ENCODE data around the gene RTN3.

RTN3 gene

DNA sequence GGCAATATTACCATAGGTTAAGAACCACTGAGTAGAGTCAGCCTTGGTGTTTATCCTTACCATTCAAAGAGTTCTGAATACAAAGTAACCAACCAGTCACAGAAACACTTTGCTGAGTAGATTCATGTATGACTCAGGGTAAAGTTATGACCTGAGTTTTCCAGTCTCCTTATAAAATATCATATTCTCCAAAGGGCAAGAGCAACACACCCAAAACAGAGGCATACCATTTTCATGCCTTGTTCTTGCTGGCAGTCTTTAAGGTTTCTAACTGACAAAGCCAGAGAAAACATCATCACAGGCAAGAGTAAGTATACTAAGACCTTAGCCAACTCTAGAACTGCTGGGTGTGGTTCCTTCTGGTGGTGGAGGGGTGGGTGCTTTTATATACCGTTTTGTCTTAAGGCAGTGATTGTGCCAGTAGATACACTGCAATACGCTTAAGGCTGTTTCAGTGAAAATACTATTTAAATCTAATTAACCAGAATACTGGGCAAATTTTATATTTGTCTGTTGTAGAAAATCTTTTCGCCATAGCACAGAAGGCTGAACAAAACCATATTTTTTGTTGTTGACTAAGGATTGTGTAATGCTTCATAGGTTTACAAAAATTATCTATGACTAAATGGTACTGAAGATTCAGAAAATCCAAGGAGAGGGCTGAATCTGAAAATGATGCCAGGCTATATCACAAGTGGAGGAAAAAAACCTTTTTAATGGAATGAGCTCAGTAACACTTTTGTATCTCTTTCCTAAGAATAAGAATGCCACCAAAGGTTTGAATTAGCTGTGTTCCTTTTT is 13.1 kb upstream of the RTN3 start:
- H3K4me1 ChIP-seq (ENCODE audit: control insufficient read depth, insufficient read depth, low read length) = peaks cover 65% of the 10 kb centered on the region

GRCh38 chr11:63670096-63670432 is 11.2 kb upstream of the RTN3 start:
- H3K4me1 ChIP-seq (ENCODE audit: control insufficient read depth, insufficient read depth, low read length) = peaks cover 58% of the 10 kb centered on the region
- no peaks in the 10 kb centered on the region for H3K9me3 ChIP-seq (replicated peaks; ENCODE audit: low read length)
- no peaks in the 10 kb centered on the region for H3K27me3 ChIP-seq (ENCODE audit: control insufficient read depth, insufficient read depth, low read length)
- H3K4me3 ChIP-seq (ENCODE audit: low read length) = peak overlapping the region; percentile 77
- peaks cover 5% of the 10 kb centered on the region for H3K36me3 ChIP-seq (ENCODE audit: insufficient read depth, low read length)
- H3K4me2 ChIP-seq (ENCODE audit: low read length) = peak overlapping the region; percentile 82
- H3K9ac ChIP-seq (ENCODE audit: low read depth, low read length) = peak overlapping the region; percentile 96

More for the DNA sequence above, 13.1 kb upstream of the RTN3 start:
- Histone ChIP-seq H3K36me3 (ENCODE audit: insufficient read depth, low read length) (peaks cover 5% of the 10 kb centered on the region), H3K27me3 (ENCODE audit: control insufficient read depth, insufficient read depth, low read length) (no peaks in the 10 kb centered on the region), H3K4me3 (ENCODE audit: low read length) (peak overlapping the region; percentile 46), H3K9ac (ENCODE audit: low read depth, low read length) (peak overlapping the region; percentile 49), H3K4me2 (ENCODE audit: low read length) (peak overlapping the region; percentile 82), H3K9me3 (replicated peaks; ENCODE audit: low read length) (no peaks in the 10 kb centered on the region)

DNA sequence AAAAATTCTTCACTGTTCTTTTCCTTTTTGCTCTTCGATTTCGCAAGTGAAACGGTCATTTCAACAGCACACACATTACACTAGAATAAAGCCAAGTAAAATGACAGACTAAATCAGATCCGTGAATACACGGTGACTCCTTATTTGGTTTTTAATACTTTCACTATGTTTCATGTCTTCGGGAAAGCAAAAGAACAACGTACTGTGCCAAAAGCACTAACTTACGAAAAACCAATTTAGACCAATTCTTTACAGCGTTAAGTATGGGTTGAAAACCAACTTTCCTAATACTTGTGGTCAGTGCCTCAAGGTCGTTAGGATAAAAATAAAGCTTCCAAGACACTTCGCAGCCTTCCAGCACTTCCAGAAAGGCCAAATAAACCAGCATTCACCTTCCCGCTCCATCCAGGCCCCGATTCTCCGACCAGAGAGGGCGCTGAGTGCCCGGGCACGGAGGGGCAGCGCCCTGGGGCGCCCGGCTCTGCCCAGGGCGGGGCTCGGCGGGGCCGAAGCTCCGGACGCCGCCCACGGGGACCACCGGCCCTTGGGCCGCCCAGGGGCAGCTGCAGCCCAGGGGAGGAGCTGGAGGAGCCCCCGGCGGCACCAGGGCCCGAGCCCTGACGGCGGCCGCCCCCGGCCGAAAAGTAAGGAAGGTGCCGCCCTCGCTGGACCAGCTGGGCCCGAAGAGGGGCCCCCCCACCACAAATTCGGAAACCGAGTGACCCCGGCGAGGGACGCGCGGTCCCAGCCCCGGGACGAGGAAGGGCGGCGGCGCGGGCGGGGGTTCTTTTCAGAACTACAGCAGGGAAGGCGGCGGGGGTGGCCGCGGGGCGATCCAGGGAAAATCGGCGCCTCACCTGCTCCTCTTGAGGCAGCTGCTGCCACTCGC is 10.6 kb upstream of the RTN3 start:
- Histone ChIP-seq H3K36me3 (ENCODE audit: insufficient read depth, low read length) (peaks cover 5% of the 10 kb centered on the region), H3K9ac (ENCODE audit: low read depth, low read length) (peak overlapping the region; percentile 96), H3K4me1 (ENCODE audit: control insufficient read depth, insufficient read depth, low read length) (peaks cover 58% of the 10 kb centered on the region), H3K4me2 (ENCODE audit: low read length) (peak overlapping the region; percentile 82), H3K27me3 (ENCODE audit: control insufficient read depth, insufficient read depth, low read length) (no peaks in the 10 kb centered on the region), H3K4me3 (ENCODE audit: low read length) (peak overlapping the region; percentile 77), H3K9me3 (replicated peaks; ENCODE audit: low read length) (no peaks in the 10 kb centered on the region)

DNA sequence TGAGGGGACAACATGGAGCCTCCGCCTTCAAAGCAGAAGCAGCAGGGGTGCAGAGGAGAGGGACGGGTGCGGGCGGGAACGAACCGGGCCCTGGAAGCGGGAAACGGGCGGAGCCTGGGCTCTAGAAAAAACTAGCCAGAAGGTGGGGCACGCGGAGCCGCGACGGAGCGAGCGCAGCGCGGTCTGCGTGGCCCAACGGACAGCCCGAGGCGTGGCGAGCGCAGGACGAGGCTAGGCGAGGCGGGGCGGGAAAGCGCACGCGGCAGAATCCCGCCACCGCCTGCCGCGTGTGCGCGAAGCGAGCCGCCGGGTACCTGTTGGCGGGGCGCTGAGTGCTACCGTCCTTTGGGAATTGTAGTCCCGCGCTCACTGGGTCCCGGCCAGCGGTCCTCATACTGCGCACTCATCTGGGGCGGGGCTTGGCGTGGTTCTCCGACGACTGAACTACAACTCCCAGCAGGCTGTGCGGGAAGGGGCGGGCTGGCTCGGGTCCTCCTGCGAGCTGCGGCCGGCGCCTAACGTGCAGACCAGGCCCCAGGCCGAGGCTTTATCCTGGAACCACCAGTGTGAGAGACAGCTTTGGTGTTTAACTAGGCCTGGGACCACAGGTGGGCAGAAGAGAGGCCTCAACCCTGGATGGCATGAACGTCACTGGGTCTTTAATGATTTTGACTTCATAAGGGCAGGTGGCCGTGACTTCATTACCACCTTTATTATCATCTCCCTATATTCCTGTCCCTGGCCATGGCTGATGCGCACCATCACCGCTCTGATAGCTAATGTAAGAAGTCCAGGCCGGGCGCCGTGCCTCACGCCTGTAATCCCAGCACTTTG is 9.8 kb upstream of the RTN3 start, which contains the start of gene ATL3:
Gene ATL3 (minus strand): TSS at position 55 of the 834 bp plus-strand sequence. CDS start 41 bp downstream, at position 14.
- H3K4me2 ChIP-seq (ENCODE audit: low read length) = peak within 1 kb of the TSS; percentile 82
- H3K4me1 ChIP-seq (ENCODE audit: control insufficient read depth, insufficient read depth, low read length) = peaks cover 56% of the 10 kb centered on the region
- no peaks in the 10 kb centered on the region for H3K27me3 ChIP-seq (ENCODE audit: control insufficient read depth, insufficient read depth, low read length)
- H3K9me3 ChIP-seq (replicated peaks; ENCODE audit: low read length) = no peaks in the 10 kb centered on the region
- H3K4me3 ChIP-seq (ENCODE audit: low read length) = peak within 1 kb of the TSS; percentile 77
- peak within 1 kb of the TSS; percentile 96 for H3K9ac ChIP-seq (ENCODE audit: low read depth, low read length)
- peaks cover 5% of the 10 kb centered on the region for H3K36me3 ChIP-seq (ENCODE audit: insufficient read depth, low read length)

- no peaks in the 10 kb centered on the region for H3K9me3 ChIP-seq (replicated peaks; ENCODE audit: low read length)
- no peaks in the 10 kb centered on the region for H3K27me3 ChIP-seq (ENCODE audit: control insufficient read depth, insufficient read depth, low read length)
- no peaks in the 10 kb centered on the region for H3K36me3 ChIP-seq (ENCODE audit: insufficient read depth, low read length)
- H3K4me1 ChIP-seq (ENCODE audit: control insufficient read depth, insufficient read depth, low read length) = peaks cover 50% of the 10 kb centered on the region
- peak overlapping the region; percentile 82 for H3K4me2 ChIP-seq (ENCODE audit: low read length)
- H3K4me3 ChIP-seq (ENCODE audit: low read length) = no peak overlapping the region
- peak overlapping the region; percentile 96 for H3K9ac ChIP-seq (ENCODE audit: low read depth, low read length)
These were observed 9.2 kb upstream of the RTN3 start for GRCh38 chr11:63672156-63672463.

DNA sequence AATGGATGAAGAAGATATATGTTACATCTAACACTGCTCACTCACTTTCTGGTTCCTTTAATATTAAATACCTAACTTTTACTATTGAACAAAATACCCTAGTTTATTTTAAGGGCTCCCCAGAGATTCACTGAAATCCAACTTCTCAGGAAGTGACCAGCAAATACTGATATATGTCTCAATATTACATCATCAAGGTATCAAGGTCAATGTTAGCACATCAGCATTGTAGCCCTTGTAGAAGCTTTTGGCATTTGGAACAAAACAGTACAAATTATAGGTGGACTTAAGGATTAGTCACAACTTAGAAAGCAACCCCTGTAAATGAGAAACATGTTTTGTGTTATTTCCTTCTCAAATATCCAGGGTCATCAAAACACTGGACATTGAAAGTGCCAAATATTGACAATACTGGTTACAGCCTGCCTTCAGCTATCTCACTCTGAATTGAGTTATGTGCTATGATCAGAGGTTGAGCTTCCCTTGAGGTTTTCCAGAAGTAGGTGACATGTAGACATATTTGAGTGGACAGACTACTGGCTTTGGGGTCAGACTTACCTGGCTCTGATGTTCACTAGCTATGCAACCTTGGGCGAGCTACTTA is 8.3 kb upstream of the RTN3 start:
- no peaks in the 10 kb centered on the region for H3K36me3 ChIP-seq (ENCODE audit: insufficient read depth, low read length)

DNA sequence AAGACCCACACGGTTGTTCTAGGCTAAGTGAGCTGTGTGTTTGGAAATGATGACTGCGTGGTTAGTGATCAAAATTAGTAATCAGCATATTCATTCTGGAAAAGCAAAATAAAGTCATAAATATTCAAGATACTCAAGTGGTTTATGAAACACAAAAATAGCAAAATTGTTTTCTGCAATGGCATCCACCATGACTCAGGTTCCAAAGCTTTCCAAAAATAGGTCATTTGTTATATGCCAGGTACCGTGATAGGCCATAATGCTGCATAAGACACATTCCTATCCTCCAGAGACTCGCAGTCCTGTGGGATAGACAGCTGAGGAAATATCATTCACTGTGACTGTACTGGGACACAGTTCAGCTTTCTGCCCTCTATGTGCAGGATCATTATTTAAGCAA is 7.7 kb upstream of the RTN3 start:
- H3K36me3 ChIP-seq (ENCODE audit: insufficient read depth, low read length) = no peaks in the 10 kb centered on the region
- no peaks in the 10 kb centered on the region for H3K9me3 ChIP-seq (replicated peaks; ENCODE audit: low read length)
- H3K27me3 ChIP-seq (ENCODE audit: control insufficient read depth, insufficient read depth, low read length) = no peaks in the 10 kb centered on the region
- H3K4me1 ChIP-seq (ENCODE audit: control insufficient read depth, insufficient read depth, low read length) = peaks cover 37% of the 10 kb centered on the region
- no peak overlapping the region for H3K4me3 ChIP-seq (ENCODE audit: low read length)
- peak overlapping the region; percentile 9 for H3K4me2 ChIP-seq (ENCODE audit: low read length)
- H3K9ac ChIP-seq (ENCODE audit: low read depth, low read length) = no peak overlapping the region

More for the DNA sequence above, 8.3 kb upstream of the RTN3 start:
- Histone ChIP-seq H3K9ac (ENCODE audit: low read depth, low read length) (no peak overlapping the region), H3K9me3 (replicated peaks; ENCODE audit: low read length) (no peaks in the 10 kb centered on the region), H3K4me1 (ENCODE audit: control insufficient read depth, insufficient read depth, low read length) (peaks cover 43% of the 10 kb centered on the region), H3K4me3 (ENCODE audit: low read length) (no peak overlapping the region), H3K4me2 (ENCODE audit: low read length) (no peak overlapping the region), H3K27me3 (ENCODE audit: control insufficient read depth, insufficient read depth, low read length) (no peaks in the 10 kb centered on the region)

DNA sequence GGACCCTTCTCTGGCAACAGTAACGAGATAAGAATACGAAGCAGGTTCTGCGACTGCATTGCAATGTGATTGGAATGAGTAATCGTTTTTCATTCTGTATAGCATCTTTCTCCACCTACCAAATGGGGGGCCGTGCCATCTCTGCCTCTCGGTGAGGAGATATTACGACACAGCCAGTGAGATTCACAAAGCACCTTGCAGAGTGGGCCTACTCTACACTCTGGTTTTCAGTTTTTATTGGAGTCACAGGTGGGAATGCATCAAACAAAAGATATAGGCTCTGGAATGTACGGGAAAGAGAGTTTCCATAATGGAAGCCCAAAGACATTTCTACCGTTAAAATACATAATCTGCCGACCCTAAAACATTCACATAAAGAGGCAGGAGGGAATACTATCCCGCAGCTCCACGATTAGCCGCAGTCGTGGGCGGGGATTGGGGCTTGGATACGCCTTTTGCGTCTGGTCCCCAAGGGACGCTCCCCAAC is 423 bp upstream of the RTN3 start:
- Histone ChIP-seq H3K9me3 (replicated peaks; ENCODE audit: low read length) (no peaks in the 10 kb centered on the region), H3K4me1 (ENCODE audit: control insufficient read depth, insufficient read depth, low read length) (peaks cover 27% of the 10 kb centered on the region), H3K9ac (ENCODE audit: low read depth, low read length) (peak overlapping the region; percentile 84), H3K27me3 (ENCODE audit: control insufficient read depth, insufficient read depth, low read length) (no peaks in the 10 kb centered on the region), H3K4me3 (ENCODE audit: low read length) (peak overlapping the region; percentile 85), H3K36me3 (ENCODE audit: insufficient read depth, low read length) (no peaks in the 10 kb centered on the region), H3K4me2 (ENCODE audit: low read length) (peak overlapping the region; percentile 87)

DNA sequence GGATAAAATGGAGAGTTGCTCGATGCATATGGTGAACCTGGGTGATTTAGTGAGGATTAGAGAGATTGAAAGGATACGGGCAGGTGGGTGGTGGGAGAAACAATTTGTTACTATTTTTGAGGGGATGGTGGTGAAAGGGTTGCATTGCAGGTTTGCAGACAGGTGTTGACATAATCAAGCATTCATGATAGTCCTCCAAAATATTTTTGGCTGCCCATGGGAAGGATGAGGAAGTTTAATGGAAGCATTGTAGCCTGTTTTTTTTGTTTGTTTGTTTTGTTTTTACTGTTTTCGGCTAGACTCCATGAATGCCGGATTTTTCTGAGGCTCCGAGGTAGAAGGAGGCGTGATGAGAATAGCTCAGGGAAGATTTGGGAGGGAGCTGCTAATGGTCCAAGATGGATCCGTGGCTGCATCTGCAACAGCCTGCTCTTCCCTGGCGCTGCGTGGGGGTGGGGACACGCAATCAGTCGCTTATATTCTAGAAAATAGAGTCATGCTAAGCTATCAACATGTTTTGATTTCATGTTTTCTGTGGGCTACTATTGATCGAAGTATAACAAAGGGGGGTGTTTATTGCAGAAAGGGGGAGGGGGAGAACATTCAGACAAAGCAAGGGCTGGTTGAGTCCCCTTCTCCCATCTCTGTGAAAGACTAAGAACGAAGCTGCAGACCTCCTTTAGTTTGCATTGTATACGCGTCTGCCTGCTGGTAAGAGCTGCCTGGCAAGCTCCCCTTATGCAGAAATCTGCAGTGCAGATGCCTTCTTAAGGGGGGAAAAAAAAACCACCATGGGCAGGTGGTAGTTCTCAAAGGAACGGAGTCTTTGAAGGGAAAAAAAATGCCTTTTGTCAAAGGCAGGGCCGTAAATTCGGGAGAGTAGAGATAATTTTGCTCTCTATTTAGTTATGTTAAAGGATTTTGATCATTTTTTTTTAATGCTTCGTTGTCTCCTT is 1.0 kb downstream of the RTN3 start:
- H3K4me1 ChIP-seq (ENCODE audit: control insufficient read depth, insufficient read depth, low read length) = peaks cover 30% of the 10 kb centered on the region
- H3K27me3 ChIP-seq (ENCODE audit: control insufficient read depth, insufficient read depth, low read length) = no peaks in the 10 kb centered on the region
- H3K36me3 ChIP-seq (ENCODE audit: insufficient read depth, low read length) = no peaks in the 10 kb centered on the region
- H3K9ac ChIP-seq (ENCODE audit: low read depth, low read length) = peak overlapping the region; percentile 84
- H3K4me3 ChIP-seq (ENCODE audit: low read length) = peak overlapping the region; percentile 85
- no peaks in the 10 kb centered on the region for H3K9me3 ChIP-seq (replicated peaks; ENCODE audit: low read length)
- peak overlapping the region; percentile 87 for H3K4me2 ChIP-seq (ENCODE audit: low read length)

Measured in skeletal muscle satellite cell (primary cell).